ENCODE results near the gene POU1F1.
"Not testable (repeated sequence)": the region's sequence is repeated elsewhere in the genome, so short reads cannot be mapped to it uniquely, and the experiment has no call there.

POU1F1 gene

DNA sequence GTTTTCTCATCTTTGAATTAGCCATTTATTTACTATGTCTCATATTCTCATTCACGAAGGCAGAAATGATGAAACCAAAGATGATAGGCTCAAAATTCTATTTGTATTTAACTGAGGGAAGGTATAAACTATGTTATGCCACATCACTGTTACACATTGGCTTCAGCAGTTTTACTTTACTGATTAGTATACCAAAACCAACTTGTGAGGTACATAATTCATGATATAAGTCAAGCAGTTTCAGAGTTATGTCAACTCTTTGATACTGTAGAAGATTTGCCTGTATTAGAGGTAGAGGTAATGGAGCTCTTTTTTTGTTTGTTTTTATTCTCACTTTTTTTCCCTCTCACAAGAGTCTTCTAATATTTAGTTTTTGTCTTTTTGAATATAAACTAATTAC, 26.4 kb downstream of the POU1F1 start:
- no peak for DNase-seq (ENCODE audit: low read depth)

GRCh38 chr3:87248831-87249230, 27.6 kb downstream of the POU1F1 start:
- no peak for DNase-seq (ENCODE audit: low read depth)

GRCh38 chr3:87248231-87248630, 28.2 kb downstream of the POU1F1 start:
- not testable (repeated sequence) for DNase-seq (ENCODE audit: low read depth)

DNA sequence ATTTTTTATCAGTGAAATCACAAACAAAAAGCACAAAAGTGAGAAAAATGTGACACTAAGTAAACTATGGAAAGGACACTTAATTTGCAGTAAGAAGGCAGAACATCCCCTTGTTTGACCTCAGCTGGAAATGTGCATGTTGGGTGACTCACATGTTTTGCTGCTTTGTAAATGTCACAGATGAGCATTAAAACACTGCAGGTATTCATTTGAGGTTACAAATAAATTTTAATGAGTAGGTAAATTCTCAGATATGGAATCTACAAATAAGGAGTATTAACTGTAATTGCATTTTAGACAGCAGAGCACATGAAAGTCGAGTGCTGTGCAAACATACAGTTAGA, 29.0 kb downstream of the POU1F1 start:
- no peak for DNase-seq (ENCODE audit: low read depth)

GRCh38 chr3:87246662-87247429, 29.5 kb downstream of the POU1F1 start:
- no peak for DNase-seq (ENCODE audit: low read depth)

DNA sequence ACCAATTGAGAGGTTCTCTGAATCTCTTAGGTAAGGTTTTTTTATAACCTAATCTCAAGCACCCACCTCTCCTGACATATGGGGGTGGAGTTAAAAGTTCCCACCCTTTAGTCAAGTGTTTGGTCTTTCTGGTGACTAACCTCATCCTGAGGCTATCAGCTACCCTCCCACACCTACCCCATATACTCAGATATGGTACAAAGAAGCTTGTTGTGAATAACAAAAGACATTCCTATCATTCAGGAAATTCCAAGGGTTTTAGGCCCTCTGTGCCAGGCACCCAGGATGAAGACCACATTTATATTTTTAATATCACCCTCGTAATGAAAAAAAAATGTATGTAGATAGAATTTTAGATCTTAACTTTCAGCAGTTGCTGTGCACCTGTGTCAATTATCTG, 40.3 kb downstream of the POU1F1 start:
- no peak for DNase-seq (ENCODE audit: low read depth)

DNA sequence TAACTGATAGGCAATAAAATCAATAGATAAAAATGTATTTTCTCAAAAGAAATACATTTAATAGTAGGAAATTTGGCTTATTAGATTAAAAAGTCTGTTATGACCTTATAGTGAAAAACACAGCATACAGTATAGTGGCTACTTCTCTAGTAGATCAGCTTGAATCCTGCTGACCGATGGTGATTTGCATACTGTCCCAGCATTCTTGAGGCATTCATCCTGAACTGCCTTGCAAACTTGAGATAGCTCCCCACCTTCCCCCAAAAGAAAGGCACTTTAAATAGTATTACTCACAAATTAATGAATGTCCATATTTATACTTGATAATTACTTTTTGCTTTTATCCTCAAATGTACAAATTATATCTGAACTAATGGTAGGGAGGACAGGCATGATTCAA, 42.6 kb downstream of the POU1F1 start:
- no peak for DNase-seq (ENCODE audit: low read depth)

- no peak for DNase-seq (ENCODE audit: low read depth)
Observed at GRCh38 chr3:87229113-87229512, 47.3 kb downstream of the POU1F1 start.

DNA sequence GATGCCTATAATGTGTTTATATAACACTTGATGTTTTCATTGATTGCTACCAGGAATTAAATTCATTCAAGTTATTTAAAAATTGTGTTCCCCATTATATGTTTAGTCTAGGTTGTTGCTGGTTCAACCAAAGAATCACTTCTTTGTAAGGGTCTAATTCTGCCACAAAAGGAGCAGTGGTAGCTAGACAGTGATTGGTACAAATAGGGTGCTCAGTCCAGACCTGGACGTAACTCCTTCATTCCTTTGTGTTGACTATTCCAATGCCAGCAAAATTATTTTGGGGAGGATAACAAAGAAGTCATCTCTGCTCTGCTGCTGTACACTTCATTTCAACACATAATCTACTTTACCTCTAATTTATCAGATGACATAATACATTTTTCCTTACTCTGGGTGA, 48.1 kb downstream of the POU1F1 start:
- DNase-seq (ENCODE audit: low read depth): no peak

DNA sequence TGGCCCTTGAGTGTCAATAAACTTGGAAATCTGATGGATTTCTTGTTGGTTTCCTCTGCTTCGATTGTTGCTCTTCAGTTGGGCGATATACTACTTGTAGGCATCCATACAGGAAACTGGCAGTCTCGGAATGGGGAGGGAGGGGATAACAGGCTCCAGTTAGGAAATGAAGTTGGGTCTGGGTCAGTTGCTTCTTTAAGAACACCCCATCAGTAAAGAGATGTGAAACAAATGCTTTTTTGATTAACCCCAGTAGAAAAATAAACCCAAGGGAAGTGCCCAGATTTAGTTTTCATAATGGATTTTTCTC, 48.6 kb downstream of the POU1F1 start:
- no peak for DNase-seq (ENCODE audit: low read depth)

- peak; percentile 80 for DNase-seq (ENCODE audit: low read depth)
Observed at GRCh38 chr3:87227104-87227834, 49.1 kb downstream of the POU1F1 start, which contains the start of gene CHMP2B. CHMP2B (plus strand) TSS chr3:87227309; CDS start chr3:87227523, 214 bp downstream.

GRCh38 chr3:87225659-87226058, 50.7 kb downstream of the POU1F1 start:
- DNase-seq (ENCODE audit: low read depth): no peak

GRCh38 chr3:87219611-87220010, 56.8 kb downstream of the POU1F1 start:
- no peak for DNase-seq (ENCODE audit: low read depth)

GRCh38 chr3:87218560-87218959, 57.8 kb downstream of the POU1F1 start:
- DNase-seq (ENCODE audit: low read depth): no peak

All from stimulated activated CD8-positive, alpha-beta memory T cell treated with anti-CD3 and anti-CD28 coated beads, Interleukin-7, amount 100 ng/mL, for 24 hours (primary cell).